ENCODE measurements around the gene MRPS16.

Gene MRPS16

GRCh38 chr10:73217628-73218027 is 34.8 kb downstream of the MRPS16 start:
- Histone ChIP-seq H3K9ac (ENCODE audit: low read length) (no peak overlapping the region), H3K9me3 (ENCODE audit: insufficient read depth, low read length) (no peaks in the 10 kb centered on the region), H3K27me3 (ENCODE audit: low read length) (no peaks in the 10 kb centered on the region), H3K27ac (ENCODE audit: low read depth, low read length) (no peak overlapping the region), H3F3A (ENCODE audit: insufficient read depth) (no peaks in the 10 kb centered on the region), H3K4me3 (ENCODE audit: insufficient read depth, low read length, poor library complexity, severe bottlenecking) (no peak overlapping the region), H2AFZ (ENCODE audit: low read depth, low read length, severe bottlenecking) (no peak overlapping the region), H3K4me2 (ENCODE audit: low read depth, low read length, poor library complexity, severe bottlenecking) (no peak overlapping the region), H3K9me2 (replicated peaks; ENCODE audit: insufficient read depth, low read length) (no peaks in the 10 kb centered on the region), H4K20me1 (ENCODE audit: low read depth, low read length) (no peaks in the 10 kb centered on the region), H3K36me3 (ENCODE audit: low read length) (peaks cover 5% of the 10 kb centered on the region; the same call in 1 of the 2 replicates), H3K79me2 (ENCODE audit: insufficient read depth, low read length) (no peaks in the 10 kb centered on the region)
- TF ChIP-seq EZH2phosphoT487 (conservative IDR thresholded peaks at IDR 0.05; ENCODE audit: low read length) (no peak), CTCF (IDR thresholded peaks at IDR 0.05; ENCODE audit: insufficient read depth, low read length, poor library complexity, severe bottlenecking) (no peak)

GRCh38 chr10:73215749-73216148 is 36.7 kb downstream of the MRPS16 start:
- Histone ChIP-seq H3K4me2 (ENCODE audit: low read depth, low read length, poor library complexity, severe bottlenecking) (no peak overlapping the region), H4K20me1 (ENCODE audit: low read depth, low read length) (no peaks in the 10 kb centered on the region), H2AFZ (ENCODE audit: low read depth, low read length, severe bottlenecking) (no peak overlapping the region), H3K27me3 (ENCODE audit: low read length) (no peaks in the 10 kb centered on the region), H3F3A (ENCODE audit: insufficient read depth) (no peaks in the 10 kb centered on the region), H3K79me2 (ENCODE audit: insufficient read depth, low read length) (no peaks in the 10 kb centered on the region), H3K27ac (ENCODE audit: low read depth, low read length) (no peak overlapping the region), H3K9ac (ENCODE audit: low read length) (no peak overlapping the region), H3K9me2 (replicated peaks; ENCODE audit: insufficient read depth, low read length) (no peaks in the 10 kb centered on the region), H3K4me3 (ENCODE audit: insufficient read depth, low read length, poor library complexity, severe bottlenecking) (no peak overlapping the region), H3K9me3 (ENCODE audit: insufficient read depth, low read length) (no peaks in the 10 kb centered on the region), H3K36me3 (ENCODE audit: low read length) (peaks cover 5% of the 10 kb centered on the region; the same call in 1 of the 2 replicates)
- TF ChIP-seq CTCF (IDR thresholded peaks at IDR 0.05; ENCODE audit: insufficient read depth, low read length, poor library complexity, severe bottlenecking) = no peak
- no peak for TF ChIP-seq EZH2phosphoT487 (conservative IDR thresholded peaks at IDR 0.05; ENCODE audit: low read length)

GRCh38 chr10:73211106-73211811 is 41.2 kb downstream of the MRPS16 start:
- Histone ChIP-seq H3F3A (ENCODE audit: insufficient read depth) (no peaks in the 10 kb centered on the region), H4K20me1 (ENCODE audit: low read depth, low read length) (no peaks in the 10 kb centered on the region), H3K9ac (ENCODE audit: low read length) (no peak overlapping the region), H3K36me3 (ENCODE audit: low read length) (no peaks in the 10 kb centered on the region), H3K9me2 (replicated peaks; ENCODE audit: insufficient read depth, low read length) (no peaks in the 10 kb centered on the region), H3K4me3 (ENCODE audit: insufficient read depth, low read length, poor library complexity, severe bottlenecking) (no peak overlapping the region), H3K9me3 (ENCODE audit: insufficient read depth, low read length) (no peaks in the 10 kb centered on the region), H3K27me3 (ENCODE audit: low read length) (no peaks in the 10 kb centered on the region), H2AFZ (ENCODE audit: low read depth, low read length, severe bottlenecking) (no peak overlapping the region), H3K27ac (ENCODE audit: low read depth, low read length) (no peak overlapping the region), H3K4me2 (ENCODE audit: low read depth, low read length, poor library complexity, severe bottlenecking) (no peak overlapping the region), H3K79me2 (ENCODE audit: insufficient read depth, low read length) (no peaks in the 10 kb centered on the region)
- TF ChIP-seq EZH2phosphoT487 (conservative IDR thresholded peaks at IDR 0.05; ENCODE audit: low read length) (no peak), CTCF (IDR thresholded peaks at IDR 0.05; ENCODE audit: insufficient read depth, low read length, poor library complexity, severe bottlenecking) (no peak)
